Activated CD4-positive, CD25-positive, alpha-beta regulatory T cell treated with anti-CD3 and anti-CD28 coated beads, Interleukin-2, amount 50 U/mL, for 16 hours (primary cell): ENCODE results near the gene POLR3E.
A peak's percentile ranks its signal among the peaks of the same experiment; 100 is the strongest.

Experiments used
- DNase-seq: peaks from one replicate; pipeline ENCODE4 v3.0.0-alpha.2; 2020; ENCODE audit warnings: low read depth, low spot score

Gene POLR3E

GRCh38 chr16:22317001-22317530 is 19.9 kb downstream of the POLR3E start:
- DNase-seq, result no peak

GRCh38 chr16:22317625-22318024 is 20.4 kb downstream of the POLR3E start:
- DNase-seq, result no peak

- DNase-seq, result peak; percentile 26
Observed at GRCh38 chr16:22318690-22319358, 21.6 kb downstream of the POLR3E start.

- no peak for DNase-seq
Observed at GRCh38 chr16:22320572-22321339, 23.5 kb downstream of the POLR3E start.

- peak; percentile 44 for DNase-seq
Observed at GRCh38 chr16:22321340-22322001, 24.3 kb downstream of the POLR3E start.

GRCh38 chr16:22322021-22322471 is 24.8 kb downstream of the POLR3E start:
- DNase-seq, result no peak

GRCh38 chr16:22322741-22323140 is 25.5 kb downstream of the POLR3E start:
- no peak for DNase-seq

GRCh38 chr16:22323173-22323958 is 26.2 kb downstream of the POLR3E start:
- DNase-seq, result no peak

GRCh38 chr16:22323959-22324786 is 27.0 kb downstream of the POLR3E start:
- no peak for DNase-seq

GRCh38 chr16:22324787-22325597 is 27.8 kb downstream of the POLR3E start:
- DNase-seq, result no peak

GRCh38 chr16:22325598-22326368 is 28.6 kb downstream of the POLR3E start:
- no peak for DNase-seq

- DNase-seq, result no peak
Observed at GRCh38 chr16:22326369-22326652, 29.1 kb downstream of the POLR3E start.

- no peak for DNase-seq
Observed at GRCh38 chr16:22326771-22327445, 29.7 kb downstream of the POLR3E start.

GRCh38 chr16:22327446-22327775 is 30.2 kb downstream of the POLR3E start:
- no peak for DNase-seq

- no peak for DNase-seq
Observed at GRCh38 chr16:22328081-22328725, 31.0 kb downstream of the POLR3E start.

- no peak for DNase-seq
Observed at GRCh38 chr16:22329199-22329695, 32.0 kb downstream of the POLR3E start.

- DNase-seq, result no peak
Observed at GRCh38 chr16:22330326-22330725, 33.1 kb downstream of the POLR3E start.

GRCh38 chr16:22333457-22333994 is 36.3 kb downstream of the POLR3E start:
- DNase-seq, result no peak
